ENCODE data around the gene GCLM. TPM values are rescaled to one million over a fixed set of nuclear protein-coding genes. Genes with fewer than 3 reads are reported as not detected.

The GCLM gene
- total RNA-seq, 1 experiment from 2014 or later: 7.9 TPM

DNA sequence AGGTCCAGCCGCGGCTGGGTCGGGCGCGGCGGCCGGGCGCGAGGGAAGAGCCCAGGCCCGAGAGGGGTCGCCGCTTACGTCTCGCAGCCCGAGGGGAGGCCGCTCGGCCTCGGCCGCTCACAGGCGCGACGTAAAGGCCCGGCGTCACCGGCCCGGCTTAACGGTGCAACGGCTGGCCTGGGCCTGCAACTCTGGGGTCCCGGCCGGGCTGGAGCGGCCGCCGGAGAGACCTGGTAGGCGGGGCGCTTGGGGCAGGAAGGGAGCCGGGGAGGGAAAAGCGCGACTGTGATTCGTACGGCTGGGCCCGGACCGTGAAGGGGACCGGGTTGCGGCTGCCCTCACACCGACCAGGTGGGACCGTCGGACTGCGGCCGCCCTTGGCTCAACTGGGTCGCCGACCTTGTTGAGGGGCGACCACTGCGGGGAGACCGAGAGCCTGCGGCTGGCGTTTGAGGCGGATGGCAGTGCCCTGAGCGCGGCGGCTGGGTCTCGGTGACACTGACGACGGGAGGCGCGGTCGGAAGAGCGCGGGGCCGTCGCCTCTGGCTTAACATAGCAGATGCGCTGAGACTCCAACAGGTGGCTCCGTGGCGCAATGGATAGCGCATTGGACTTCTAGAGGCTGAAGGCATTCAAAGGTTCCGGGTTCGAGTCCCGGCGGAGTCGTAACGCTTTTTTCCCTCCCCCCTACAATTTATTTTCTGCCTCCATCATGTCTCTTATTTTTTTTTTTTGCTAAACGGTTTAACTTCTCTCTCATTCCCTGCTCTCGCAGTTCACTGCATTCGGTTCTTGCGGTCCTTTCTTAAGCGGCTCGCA lies 62.0 kb downstream of the GCLM start:
- peak; percentile 96 for DNase-seq (ENCODE audit: low spot score)

DNA sequence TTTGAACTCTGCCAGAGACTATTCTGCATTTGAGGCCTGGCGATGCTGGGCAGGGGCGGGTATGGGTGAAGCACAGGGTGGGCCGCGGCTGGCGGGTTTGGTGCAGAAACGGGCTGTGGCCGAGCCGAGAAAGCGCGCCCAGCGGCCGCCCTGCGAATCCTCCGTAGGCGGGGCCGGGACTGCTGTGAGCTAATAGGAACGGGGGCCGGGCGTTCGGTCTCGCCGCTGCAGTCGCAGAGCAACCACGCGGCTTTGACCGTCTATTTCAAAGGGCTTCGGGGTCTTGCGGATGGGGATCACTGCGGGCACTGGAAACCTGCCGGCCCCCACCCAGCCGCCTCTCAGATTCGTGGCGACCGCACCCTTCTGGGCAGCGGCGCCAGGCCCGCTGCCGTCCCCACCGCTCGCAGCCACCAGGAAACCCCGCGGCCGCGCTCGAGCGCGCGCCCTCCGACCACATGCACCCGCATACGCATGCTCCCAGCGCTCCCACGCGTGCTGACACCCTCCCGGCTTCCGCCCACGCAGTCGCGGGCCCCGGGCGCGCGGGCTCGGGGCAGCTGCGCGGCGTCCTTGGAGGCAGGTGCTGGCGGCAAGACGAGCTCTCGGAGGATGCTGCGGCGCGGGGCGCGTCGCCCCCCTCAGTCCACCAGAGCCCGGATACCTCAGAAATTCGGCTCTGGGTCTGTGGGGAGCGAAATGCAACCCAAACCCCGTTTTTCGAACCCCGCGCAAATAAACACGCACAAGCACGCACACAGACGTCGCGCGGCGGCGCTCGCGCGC lies 62.8 kb downstream of the GCLM start:
- DNase-seq (ENCODE audit: low spot score): peak; percentile 92

DNA sequence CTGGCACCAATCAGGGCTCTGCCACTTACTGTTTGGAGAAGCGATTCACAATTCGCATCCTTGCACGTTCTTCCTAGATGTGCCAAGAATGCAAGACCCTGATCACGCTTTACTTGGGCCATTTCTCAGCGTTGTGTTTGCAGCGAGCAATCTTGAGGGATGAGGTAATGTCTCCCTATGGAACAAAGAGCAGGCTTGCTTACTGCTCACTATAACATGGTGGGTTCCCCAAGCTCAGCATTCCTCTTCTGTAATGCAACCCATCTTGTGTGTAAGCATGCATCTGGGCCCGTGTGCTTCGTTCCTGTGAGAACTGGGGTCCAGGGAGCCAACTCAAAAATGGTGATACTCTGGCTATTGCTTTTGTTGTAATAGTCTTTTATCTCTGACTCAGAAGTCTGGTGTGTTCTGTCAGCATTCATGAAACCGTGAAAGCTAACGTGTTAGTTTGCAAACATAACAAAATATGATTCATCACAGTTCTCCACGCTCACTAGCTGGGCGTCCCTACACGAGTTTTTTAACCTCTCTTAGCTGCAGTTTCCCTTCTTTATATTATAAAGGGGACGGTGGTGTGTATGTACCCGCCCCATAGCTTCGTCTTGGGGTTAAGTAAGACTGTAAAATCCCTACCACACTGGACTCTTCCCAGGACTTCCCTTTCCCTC lies 63.6 kb downstream of the GCLM start:
- DNase-seq (ENCODE audit: low spot score): no peak

DNA sequence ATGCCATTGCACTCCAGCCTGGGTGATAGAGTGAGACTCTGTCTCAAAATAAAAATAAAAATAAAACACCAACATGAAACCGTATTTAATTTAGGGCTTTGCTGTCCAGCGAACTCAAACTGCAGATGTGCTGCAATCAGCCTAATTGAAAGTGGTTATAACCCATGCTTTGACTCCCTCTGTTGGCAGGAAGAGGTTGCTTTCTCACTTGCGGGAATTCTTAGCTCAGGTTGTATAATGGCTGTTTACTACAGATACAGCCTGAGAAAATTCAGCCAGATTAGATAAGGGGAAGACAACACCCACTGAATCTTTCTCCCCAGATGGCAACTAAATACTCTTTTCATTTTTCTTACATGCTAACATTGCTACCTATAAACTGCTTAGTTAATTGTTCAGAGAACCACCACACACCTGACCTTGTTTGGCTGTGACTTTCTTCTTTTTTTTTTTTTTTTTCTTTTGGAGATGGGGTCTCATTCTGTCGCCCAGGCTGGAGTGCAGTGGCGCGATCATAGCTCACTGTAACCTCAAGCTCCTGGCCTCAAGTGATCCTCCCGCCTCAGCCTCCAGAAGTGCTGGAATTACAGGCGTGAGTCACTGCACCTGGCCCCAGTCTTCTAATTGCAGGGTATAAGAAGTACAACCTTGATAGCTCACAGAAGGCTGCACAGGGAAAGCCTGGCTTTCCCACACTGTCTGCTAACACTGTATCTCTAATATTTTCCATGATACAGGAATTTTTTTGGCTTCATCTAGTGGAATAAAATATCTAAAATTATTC lies 64.8 kb downstream of the GCLM start:
- peak; percentile 71 for DNase-seq (ENCODE audit: low spot score)

DNA sequence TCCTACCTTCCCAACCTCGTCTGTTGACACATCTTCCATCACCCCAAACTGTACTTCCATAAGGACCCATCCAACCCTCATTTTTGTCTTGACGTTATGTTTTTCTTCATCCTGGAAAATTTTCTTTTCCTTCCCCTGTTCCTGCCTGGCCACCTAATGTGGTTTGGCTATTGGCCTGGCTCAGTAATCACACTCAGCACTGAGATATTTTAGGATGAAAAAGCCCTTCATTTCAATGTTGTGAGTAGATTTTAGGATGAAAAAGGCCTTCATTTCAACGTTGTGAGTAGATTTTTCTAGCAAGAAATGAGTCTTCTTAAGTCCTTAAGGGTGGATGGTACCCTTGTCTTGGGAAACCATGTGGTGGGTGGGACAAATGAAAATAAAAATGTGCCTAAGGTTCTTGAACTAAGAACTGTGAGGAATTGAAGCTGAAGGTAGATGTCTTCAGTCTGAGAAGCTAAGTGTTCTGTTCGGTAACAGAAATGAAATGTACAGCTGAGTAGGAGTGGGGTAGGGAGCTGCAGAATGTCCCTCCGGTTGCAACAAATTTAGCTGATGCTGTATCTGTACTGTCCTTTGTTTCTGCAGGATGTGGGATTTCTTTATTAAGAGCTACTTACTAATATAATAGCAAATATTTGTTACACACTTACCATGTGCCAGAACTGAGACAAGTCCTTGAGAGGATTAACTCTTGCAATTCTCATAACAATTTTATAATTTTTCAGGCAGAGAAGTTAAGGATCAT lies 66.3 kb downstream of the GCLM start:
- DNase-seq (ENCODE audit: low spot score): no peak

DNA sequence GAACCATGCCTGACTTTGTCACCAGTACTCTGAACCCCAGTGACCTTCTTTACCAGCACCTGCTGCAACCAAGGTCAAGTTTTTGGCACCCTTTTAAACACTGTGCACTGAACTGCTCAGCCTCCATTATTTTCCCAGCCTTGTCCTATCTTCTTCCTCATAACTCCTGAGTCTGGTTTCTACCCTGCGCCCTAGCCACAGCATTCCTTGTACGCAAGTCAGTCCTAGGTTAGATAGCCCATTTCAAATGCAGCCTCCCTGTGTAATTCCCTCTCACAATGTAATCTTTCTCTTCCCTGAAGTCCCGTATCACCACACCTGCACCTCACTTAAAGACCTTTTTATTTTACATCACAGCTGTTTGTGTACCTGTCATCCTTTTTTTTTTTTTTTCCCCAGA lies 67.5 kb downstream of the GCLM start:
- DNase-seq (ENCODE audit: low spot score): no peak

DNA sequence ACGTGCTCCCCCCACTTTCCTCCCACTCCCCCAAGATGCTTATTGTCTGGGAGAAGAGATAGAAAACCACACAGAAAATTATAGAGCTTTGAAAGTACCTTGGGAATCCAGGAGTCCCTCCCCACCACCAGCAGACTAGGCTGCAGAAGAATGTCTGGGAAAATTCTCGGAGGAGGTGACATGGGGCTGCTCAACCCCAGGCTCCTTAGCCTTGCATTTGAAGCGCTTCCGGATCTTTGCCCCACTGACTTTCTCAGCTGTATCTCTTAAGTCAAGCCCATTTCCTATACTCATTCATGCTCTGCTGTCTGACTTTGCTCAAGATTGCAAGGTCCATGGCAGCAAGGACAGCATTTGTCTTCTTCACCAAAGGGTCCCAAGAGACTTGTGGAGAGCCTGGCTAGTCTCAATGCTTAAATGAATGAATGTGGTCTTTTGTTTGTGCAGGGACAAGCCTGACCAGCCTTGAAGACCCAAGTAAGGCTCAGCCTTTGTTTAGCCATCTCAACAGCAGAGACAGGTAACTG lies 68.2 kb downstream of the GCLM start:
- DNase-seq (ENCODE audit: low spot score): no peak

DNA sequence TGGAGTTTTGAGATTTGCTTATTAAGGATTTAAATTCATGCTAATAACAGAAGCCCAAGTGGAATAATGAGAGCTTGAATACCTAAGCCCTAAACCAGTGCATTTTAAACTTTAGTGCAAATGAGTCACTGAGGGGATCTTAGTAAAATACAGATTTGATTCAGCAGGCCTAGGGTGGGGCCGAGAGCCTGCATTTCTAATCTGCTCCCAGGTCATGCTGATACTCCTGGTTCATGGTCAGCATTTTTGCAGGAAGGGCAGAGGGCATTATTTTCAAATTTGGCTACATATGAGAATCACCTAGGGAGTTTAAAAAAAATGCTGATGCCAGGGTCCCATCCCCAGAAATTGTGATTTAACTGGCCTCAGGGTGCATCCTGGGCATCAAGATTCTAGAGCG lies 69.5 kb downstream of the GCLM start:
- DNase-seq (ENCODE audit: low spot score): no peak

DNA sequence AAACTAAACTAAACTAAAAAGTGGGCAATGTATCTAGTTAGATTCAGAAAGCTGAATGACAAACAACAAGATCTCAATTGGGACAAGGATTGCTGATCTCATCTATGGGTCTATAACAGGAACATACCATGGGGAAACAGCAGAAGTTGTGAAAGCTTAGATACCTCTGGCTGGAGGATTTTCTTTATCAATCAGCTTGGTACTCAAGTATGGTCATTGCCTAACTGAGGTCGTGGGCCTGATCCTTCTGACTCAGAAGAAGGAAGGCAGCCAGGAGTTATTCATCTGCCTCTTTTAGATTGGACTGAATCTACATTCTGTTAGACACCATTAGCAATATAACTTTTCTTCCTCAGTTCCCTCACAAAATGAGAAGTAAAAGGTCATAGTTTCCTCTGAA lies 69.9 kb downstream of the GCLM start:
- DNase-seq (ENCODE audit: low spot score): no peak

DNA sequence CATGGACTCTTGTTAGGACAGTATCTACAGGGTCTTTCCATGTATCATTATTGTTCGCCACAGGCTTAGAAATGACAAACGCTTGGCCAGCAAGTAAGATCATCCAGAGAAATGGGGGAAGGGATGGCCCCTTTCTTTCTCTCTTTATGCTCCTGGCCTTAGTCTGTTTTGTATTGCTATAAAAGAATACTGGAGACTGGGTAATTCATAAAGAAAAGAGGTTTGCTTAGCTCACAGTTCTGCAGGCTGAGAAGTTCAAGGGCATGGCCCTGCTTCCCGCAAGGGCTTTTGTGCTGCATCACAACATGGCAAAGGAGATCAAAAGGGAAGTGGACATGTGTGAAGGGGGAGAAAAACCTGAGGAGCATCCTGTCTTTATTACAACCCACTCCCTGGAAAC lies 71.3 kb downstream of the GCLM start:
- no peak for DNase-seq (ENCODE audit: low spot score)

Small RNA genes lying within 50 kb of the gene (small RNA-seq; reads per million reads assigned to genes)
- not detected for gene AL117351.2
- not detected for gene MIR760

Other genes with a start within 250 kb of the GCLM start
- gene BCAR3, start 227.6 kb downstream of the GCLM start, total RNA-seq (2014; rRNA removed; shearing (Covaris generic)): 48.5 and 49.4 TPM in 2 replicates
- gene DNTTIP2, start 30.2 kb downstream of the GCLM start, total RNA-seq (2014; rRNA removed; shearing (Covaris generic)): 15.1 and 15.4 TPM in 2 replicates
- 0.29 TPM in 1 of 2 replicates, not detected in the other for gene ABCA4, start 211.7 kb upstream of the GCLM start, total RNA-seq (2014; rRNA removed; shearing (Covaris generic))